Astrocyte of the spinal cord (primary cell): Measurements from ENCODE around the gene USO1.
"Not testable (repeated sequence)": the region's sequence is repeated elsewhere in the genome, so short reads cannot be mapped to it uniquely, and the experiment has no call there.

Experiments
- DNase-seq: peaks from one replicate; pipeline ENCODE4 v3.0.0; 2011; ENCODE audit warnings: low read depth, low spot score
- H3K4me3 ChIP-seq: 2 replicates; pipeline ENCODE4 v1.5.1; 2011; ENCODE audit warnings: low read depth, mild to moderate bottlenecking, low read length, moderate library complexity
- in situ Hi-C: cut with HindIII; loops from 2 replicates; pipeline ENCODE4 v1.10.0; 2017; ENCODE audit warnings: low sequenced_read_pairs
- TF ChIP-seq, protein P1 (sequence below): IDR thresholded peaks from 2 replicates; pipeline ENCODE4 v1.5.1; 2012; ENCODE audit warnings: low read depth, mild to moderate bottlenecking, low read length, inconsistent platforms

The USO1 gene

DNA sequence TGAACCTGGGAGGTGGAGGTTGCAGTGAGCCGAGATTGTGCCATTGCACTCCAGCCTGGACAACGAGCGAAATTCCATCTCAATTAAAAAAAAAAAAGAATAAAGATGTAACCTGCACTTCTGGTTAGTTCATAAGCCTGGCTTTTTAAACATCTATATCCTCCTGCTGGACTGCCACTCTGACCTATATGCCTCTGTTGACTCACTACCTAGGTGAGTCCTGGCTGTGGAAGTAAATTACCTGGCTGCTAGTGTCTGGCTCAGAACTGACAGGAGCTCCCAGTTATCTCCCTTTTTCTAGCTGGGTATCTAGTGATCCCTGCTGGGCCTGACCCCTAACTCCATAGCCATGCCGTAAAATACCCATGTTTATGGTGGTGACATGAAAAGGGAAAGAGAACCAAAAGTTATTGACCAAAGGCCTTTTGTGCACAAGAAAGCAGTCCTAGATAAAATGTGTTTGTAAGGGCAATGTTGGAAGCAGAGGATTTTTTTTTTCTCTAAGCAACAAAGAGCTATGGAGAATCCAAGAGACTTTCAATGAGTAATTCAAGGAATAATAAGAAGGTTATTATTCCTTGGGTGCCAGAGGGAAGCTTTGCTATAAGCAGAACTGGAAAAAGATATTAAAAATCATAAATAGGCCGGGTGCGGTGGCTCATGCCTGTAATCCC lies 40.8 kb upstream of the USO1 start:
- H3K4me3 ChIP-seq = no peak overlapping the region
- TF ChIP-seq, protein P1, sequence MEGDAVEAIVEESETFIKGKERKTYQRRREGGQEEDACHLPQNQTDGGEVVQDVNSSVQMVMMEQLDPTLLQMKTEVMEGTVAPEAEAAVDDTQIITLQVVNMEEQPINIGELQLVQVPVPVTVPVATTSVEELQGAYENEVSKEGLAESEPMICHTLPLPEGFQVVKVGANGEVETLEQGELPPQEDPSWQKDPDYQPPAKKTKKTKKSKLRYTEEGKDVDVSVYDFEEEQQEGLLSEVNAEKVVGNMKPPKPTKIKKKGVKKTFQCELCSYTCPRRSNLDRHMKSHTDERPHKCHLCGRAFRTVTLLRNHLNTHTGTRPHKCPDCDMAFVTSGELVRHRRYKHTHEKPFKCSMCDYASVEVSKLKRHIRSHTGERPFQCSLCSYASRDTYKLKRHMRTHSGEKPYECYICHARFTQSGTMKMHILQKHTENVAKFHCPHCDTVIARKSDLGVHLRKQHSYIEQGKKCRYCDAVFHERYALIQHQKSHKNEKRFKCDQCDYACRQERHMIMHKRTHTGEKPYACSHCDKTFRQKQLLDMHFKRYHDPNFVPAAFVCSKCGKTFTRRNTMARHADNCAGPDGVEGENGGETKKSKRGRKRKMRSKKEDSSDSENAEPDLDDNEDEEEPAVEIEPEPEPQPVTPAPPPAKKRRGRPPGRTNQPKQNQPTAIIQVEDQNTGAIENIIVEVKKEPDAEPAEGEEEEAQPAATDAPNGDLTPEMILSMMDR = no peak

DNA sequence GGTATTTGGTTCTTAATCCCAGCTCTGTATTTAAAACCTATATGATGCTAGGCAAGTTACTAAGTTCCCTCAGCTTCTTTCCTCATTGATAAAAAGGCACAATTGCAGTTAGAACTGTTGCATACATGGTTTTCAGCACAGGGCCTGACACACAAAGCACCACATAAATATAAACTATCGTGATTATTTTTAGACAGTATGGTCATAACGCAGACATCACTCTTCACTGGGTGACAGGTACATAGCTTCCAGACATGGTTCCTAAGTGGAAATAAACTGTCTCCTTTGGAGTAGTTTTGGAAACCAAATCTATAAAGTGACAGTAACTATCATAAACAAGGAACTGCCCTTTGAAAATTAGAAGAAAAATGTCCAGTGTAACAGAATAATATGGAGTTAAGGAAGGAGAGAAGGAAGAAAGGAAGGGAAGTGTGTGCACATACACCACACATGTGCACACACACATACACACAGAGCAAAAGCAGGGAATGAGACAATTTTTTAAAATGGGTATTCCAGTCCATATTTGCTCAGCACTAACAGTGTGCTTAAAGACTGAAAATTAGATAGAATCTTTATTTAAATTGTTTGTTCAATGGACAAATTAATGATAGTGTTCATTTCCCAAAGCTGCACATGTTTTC lies 38.7 kb upstream of the USO1 start:
- in situ Hi-C loops = no loop called here
- H3K4me3 ChIP-seq = no peak overlapping the region
- TF ChIP-seq, protein P1 = no peak
- DNase-seq = no peak

More for the DNA sequence above, 40.8 kb upstream of the USO1 start:
- DNase-seq = no peak
- in situ Hi-C loops = no loop called here

DNA sequence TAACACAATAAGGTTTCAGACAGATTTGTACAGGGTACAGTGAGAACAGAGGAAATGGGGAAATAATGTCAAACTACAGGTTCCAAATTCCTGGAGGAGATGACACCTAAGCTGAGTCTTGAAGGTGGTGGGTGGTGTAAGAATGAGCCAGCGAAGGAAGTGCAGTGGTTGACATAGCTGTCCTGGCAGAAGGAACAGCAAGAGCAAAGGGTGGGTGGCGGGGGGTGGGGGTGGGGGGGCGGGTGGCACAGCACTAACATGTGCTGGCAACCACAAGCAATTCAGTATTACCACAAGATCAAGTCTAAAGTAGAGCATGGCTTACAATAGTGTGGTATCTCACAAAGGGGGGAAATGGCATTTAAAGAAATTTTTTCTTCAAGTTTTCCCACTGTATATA lies 38.0 kb upstream of the USO1 start:
- in situ Hi-C loops = no loop called here
- TF ChIP-seq, protein P1 = no peak
- DNase-seq = no peak
- H3K4me3 ChIP-seq = no peak overlapping the region

DNA sequence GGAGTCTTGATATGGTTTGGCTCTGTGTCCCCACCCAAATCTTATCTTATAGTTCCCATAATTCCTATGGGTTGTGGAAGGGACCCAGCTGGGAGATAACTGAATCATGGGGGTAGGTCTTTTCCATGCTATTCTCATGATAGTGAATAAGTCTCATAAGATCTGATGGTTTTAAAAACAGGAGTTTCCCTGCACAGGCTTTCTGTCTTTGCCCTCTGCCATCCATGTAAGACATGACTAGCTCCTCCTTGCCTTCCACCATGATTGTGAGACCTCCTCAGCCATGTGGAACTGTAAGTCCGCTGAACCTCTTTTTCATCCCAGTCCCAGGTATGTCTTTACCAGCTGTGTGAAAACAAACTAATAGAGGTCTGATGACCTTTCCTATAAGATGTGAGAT lies 37.3 kb upstream of the USO1 start:
- in situ Hi-C loops, DNase-seq: not testable (repeated sequence)

DNA sequence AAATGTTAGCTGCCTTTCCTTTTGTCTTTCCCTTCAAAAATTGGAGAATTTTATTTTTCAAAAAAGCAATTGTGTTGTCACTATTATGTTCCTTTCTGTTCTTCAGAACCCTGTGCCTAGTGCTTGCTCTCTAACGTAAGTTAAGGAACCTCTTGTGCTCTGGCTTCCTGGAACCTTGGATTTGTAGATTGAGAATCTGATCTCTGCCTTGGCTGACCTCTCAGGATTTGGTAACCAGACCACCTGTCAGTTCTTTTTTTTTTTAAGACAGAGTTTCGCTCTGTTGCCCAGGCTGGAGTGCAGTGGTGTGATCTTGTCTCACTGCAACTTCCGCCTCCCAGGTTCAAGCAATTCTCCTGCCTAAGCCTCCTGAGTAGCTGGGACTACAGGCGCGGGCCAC lies 32.3 kb upstream of the USO1 start:
- in situ Hi-C loops, DNase-seq, H3K4me3 ChIP-seq: not testable (repeated sequence)

More for the DNA sequence above, 37.3 kb upstream of the USO1 start:
- not testable (repeated sequence) for H3K4me3 ChIP-seq

DNA sequence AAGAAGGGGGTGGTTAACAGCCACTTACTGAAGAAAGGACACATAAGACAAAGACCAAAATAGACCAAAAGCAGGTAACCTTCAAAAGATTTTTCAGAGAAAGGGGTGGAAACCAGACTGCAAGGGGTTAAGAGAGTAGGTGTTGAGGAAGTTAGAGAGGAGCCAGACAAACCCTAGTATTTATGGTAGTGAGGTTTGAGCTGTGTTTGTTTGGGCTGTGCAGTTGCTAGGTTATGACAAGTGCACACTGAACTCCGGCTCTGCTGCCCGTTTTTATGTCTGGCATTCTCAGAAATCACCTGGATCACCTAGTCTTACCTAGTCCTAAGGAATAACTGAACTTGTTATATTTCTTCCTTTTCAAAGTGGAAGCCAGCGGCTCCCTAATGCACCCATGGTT lies 28.3 kb upstream of the USO1 start:
- no peak for DNase-seq
- in situ Hi-C loops = no loop called here
- TF ChIP-seq, protein P1 = no peak
- no peak overlapping the region for H3K4me3 ChIP-seq

DNA sequence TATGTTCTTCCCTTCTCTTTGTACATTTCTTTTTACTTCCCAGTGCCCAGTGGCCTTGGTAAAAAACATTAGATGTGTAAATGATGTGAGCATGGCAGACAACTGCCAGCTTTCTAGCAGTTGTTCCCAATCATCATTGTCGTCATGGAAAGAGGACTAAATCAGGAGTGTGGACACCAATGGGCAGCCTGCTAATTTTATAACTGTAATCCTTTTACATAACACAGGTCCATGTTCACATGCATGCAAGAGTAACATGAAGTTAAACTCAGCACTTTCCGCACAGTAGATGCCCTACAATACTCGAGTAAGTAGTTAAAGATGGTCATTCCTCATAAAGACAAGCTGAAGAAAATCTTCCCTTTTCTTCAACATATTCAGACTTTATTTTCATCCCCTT lies 27.8 kb upstream of the USO1 start:
- in situ Hi-C loops = no loop called here
- no peak overlapping the region for H3K4me3 ChIP-seq
- DNase-seq = no peak
- TF ChIP-seq, protein P1 = no peak
